Breast epithelium (tissue), 4 donors: ENCODE measurements around the gene ACAA1. TPM values are rescaled to one million over a fixed set of nuclear protein-coding genes. Genes with fewer than 3 reads are reported as not detected.

Experiments used
- DNase-seq, 2 donors: peaks; one replicate each; pipeline ENCODE4 v3.0.0-alpha.2; 2019; ENCODE audit warnings: low spot score in 2 of 2
- H3K27ac ChIP-seq, 2 donors: fragments of 200-600 bp; sonication (generic) in 1 of 2; one replicate each; pipeline ENCODE4 v1.5.1; 2016 to 2019; ENCODE audit warnings: mild to moderate bottlenecking in 1 of 2
- H3K27me3 ChIP-seq, 2 donors: fragments of 200-600 bp; sonication (generic) in 1 of 2; one replicate each; pipeline versions ENCODE4 v1.5.1 to v1.6.0; 2017 to 2019; ENCODE audit warnings: control low read depth in 1 of 2, mild to moderate bottlenecking in 1 of 2
- H3K36me3 ChIP-seq: fragments of 200-600 bp; one replicate; pipeline ENCODE4 v1.5.1; 2019
- H3K4me1 ChIP-seq, 2 donors: fragments of 200-600 bp; sonication (generic); one replicate each; pipeline ENCODE4 v1.5.1; 2016 to 2019; ENCODE audit warnings: control low read depth in 1 of 2
- H3K4me3 ChIP-seq, 3 donors: fragments of 200-600 bp; sonication (generic); 1 replicate in 2 of 3; 2 replicates in 1 of 3; pipeline ENCODE4 v1.5.1; 2016 to 2019; ENCODE audit warnings: mild to moderate bottlenecking in 3 of 3, moderate library complexity in 2 of 3
- H3K9me3 ChIP-seq, 2 donors: fragments of 200-600 bp; sonication (generic) in 1 of 2; one replicate each; pipeline ENCODE4 v1.5.1; 2016 to 2019; ENCODE audit warnings: control low read depth in 1 of 2
- CTCF ChIP-seq, 3 donors: fragments of 450-650 bp; IDR thresholded peaks; one replicate each; pipeline ENCODE4 v1.5.1; 2016 to 2017; ENCODE audit warnings: antibody characterized with exemption in 3 of 3, mild to moderate bottlenecking in 3 of 3, moderate library complexity in 3 of 3
- POLR2A ChIP-seq: fragments of 450-650 bp; IDR thresholded peaks from one replicate; pipeline ENCODE4 v1.6.1; 2016; ENCODE audit warnings: antibody characterized with exemption, mild to moderate bottlenecking, moderate library complexity
- POLR2AphosphoS5 ChIP-seq, 3 donors: sonication (generic); formaldehyde crosslinking; IDR thresholded peaks; one replicate each; pipeline ENCODE4 v1.6.1; 2017; ENCODE audit warnings: antibody characterized with exemption in 3 of 3
- intact Hi-C: fragments of 100-400 bp; cut with DNase I; formaldehyde crosslinking; loops from one replicate; pipeline ENCODE4 v1.15.1; 2023; ENCODE audit warnings: low total_unique reads
- total RNA-seq, 3 donors: library from RNA; depleted of rRNA; stranded (reverse); fragments of >200 nt; gene quantifications; one replicate each; pipeline ENCODE4 v1.1.0, GENCODE V29; 2016

ACAA1 gene
- total RNA-seq, 3 donors from 2014 or later = 69.2 to 87.5 (median 83.9) TPM

GRCh38 chr3:38142959-38143358 is 6.0 kb upstream of the ACAA1 start:
- DNase-seq = no peak
- intact Hi-C loops = no loop called here
- Histone ChIP-seq H3K27me3 (no peaks in the 10 kb centered on the region), H3K4me3 (no peak overlapping the region), H3K36me3 (no peaks in the 10 kb centered on the region), H3K9me3 (peaks cover 0 to 7% of the 10 kb centered on the region in 2 donors), H3K4me1 (peaks cover 6 to 7% of the 10 kb centered on the region in 2 donors), H3K27ac (no peak overlapping the region)
- TF ChIP-seq CTCF (IDR thresholded peaks at IDR 0.05) (no peak), POLR2A (no peak), POLR2AphosphoS5 (IDR thresholded peaks at IDR 0.05) (no peak)

GRCh38 chr3:38141952-38142273 is 5.0 kb upstream of the ACAA1 start:
- intact Hi-C loops = no loop called here
- DNase-seq = no peak
- no peak for TF ChIP-seq POLR2AphosphoS5 (IDR thresholded peaks at IDR 0.05)
- no peak for TF ChIP-seq CTCF (IDR thresholded peaks at IDR 0.05)
- TF ChIP-seq POLR2A = no peak
- H3K4me3 ChIP-seq = no peak overlapping the region
- no peaks in the 10 kb centered on the region for H3K27me3 ChIP-seq
- no peaks in the 10 kb centered on the region for H3K36me3 ChIP-seq
- H3K4me1 ChIP-seq = peaks cover 6 to 10% of the 10 kb centered on the region in 2 donors
- H3K27ac ChIP-seq = no peak overlapping the region
- H3K9me3 ChIP-seq = peaks cover 0 to 2% of the 10 kb centered on the region in 2 donors

- intact Hi-C loops = no loop called here
- TF ChIP-seq POLR2A = no peak
- no peak for TF ChIP-seq POLR2AphosphoS5 (IDR thresholded peaks at IDR 0.05)
- TF ChIP-seq CTCF (IDR thresholded peaks at IDR 0.05) = no peak
- peaks cover 6 to 10% of the 10 kb centered on the region in 2 donors for H3K4me1 ChIP-seq
Observed at GRCh38 chr3:38141173-38141951, 4.4 kb upstream of the ACAA1 start.

GRCh38 chr3:38140326-38141172 is 3.6 kb upstream of the ACAA1 start:
- Histone ChIP-seq H3K27me3 (no peaks in the 10 kb centered on the region), H3K27ac (no peak overlapping the region), H3K4me3 (no peak overlapping the region), H3K36me3 (no peaks in the 10 kb centered on the region), H3K9me3 (no peaks in the 10 kb centered on the region), H3K4me1 (peaks cover 6 to 15% of the 10 kb centered on the region in 2 donors)
- TF ChIP-seq POLR2A (no peak), CTCF (IDR thresholded peaks at IDR 0.05) (no peak), POLR2AphosphoS5 (IDR thresholded peaks at IDR 0.05) (no peak)
- no peak for DNase-seq
- intact Hi-C loops = no loop called here

More at GRCh38 chr3:38141173-38141951, 4.4 kb upstream of the ACAA1 start:
- DNase-seq = no peak
- Histone ChIP-seq H3K36me3 (no peaks in the 10 kb centered on the region), H3K27ac (no peak overlapping the region), H3K4me3 (no peak overlapping the region), H3K9me3 (no peaks in the 10 kb centered on the region), H3K27me3 (no peaks in the 10 kb centered on the region)

- Histone ChIP-seq H3K27ac (peak overlapping the region; percentile 91 to 95), H3K4me3 (peak overlapping the region; percentile 76 to 97 (median 90)), H3K27me3 (no peaks in the 10 kb centered on the region), H3K4me1 (peaks cover 6 to 21% of the 10 kb centered on the region in 2 donors), H3K9me3 (no peaks in the 10 kb centered on the region), H3K36me3 (no peaks in the 10 kb centered on the region)
- intact Hi-C loops = no loop called here
- no peak for DNase-seq
- TF ChIP-seq CTCF (IDR thresholded peaks at IDR 0.05) (no peak), POLR2A (no peak), POLR2AphosphoS5 (IDR thresholded peaks at IDR 0.05) (no peak)
Observed at GRCh38 chr3:38139652-38140051, 2.7 kb upstream of the ACAA1 start.
